HG03520 (cell line): ENCODE results near the gene TMEM236.

Experiments
- ATAC-seq: cut with Tn5 transposase; IDR thresholded peaks from one replicate; pipeline ENCODE4 v1.9.1; 2021; ENCODE audit warnings: mild to moderate bottlenecking, moderate library complexity; ENCODE audit not compliant: unreplicated experiment

Gene TMEM236

GRCh38 chr10:17785276-17785930 lies 33.4 kb downstream of the TMEM236 start:
- ATAC-seq, result no peak

DNA sequence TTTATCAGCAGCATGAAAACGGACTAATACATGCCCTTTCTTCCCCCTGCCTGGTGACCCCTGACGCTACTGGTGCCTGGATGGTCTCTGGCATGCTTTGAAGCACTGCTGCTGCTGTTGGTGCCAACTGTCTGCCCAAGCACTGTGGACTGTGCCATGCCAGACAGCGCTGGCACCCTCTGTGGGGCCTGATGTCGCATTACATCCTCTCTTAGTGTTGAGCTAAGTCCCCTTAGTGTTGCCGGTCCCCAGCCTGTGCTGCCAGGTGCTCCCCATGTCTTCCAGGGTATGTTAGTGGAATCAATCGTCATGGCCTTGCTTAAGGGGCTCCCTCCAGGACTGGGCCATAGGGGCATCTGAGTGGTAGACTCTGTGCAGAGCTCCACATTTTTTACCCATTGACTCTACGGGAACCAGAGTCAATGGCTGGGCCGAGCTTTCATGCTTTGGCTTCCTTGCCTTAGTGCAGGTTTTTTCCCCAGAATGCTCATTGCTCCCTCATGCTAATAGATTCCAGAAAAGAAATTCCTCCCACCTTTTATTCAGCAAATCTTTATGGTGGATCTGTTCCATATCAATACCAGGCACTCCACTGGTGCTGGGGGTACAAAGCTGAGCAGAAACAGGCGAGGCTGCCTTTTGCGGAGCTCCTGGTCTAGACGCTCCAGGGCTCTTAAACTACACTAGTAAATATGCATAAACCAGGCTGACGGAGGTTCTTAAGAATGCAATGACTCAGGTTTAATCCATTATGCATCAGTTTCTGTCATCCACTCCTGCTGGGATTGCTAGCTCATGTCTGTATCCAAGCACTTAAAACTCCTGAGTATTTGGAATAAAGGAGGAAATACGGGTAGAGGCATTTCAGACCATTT lies 35.3 kb downstream of the TMEM236 start:
- ATAC-seq, result no peak

GRCh38 chr10:17788646-17789045 lies 36.6 kb downstream of the TMEM236 start:
- no peak for ATAC-seq

DNA sequence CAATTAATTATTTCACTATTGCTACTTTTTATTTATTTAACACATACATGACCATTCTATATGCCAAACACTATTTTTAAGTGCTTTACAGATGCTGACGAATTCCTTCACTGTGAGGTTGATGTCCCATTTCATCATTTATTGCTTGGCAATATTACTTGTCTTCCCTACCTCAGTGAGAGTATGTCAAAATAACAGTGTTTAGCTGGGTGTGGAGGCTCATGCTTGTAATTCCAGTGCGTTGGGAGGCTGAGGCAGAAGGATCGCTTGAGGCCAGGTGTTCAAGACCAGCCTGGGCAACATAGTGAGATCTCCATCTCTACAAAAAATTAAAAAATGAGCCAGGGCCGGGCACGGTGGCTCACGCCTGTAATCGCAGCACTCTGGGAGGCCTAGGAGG lies 37.4 kb downstream of the TMEM236 start:
- no peak for ATAC-seq

- no peak for ATAC-seq
Observed at GRCh38 chr10:17790651-17791050, 38.6 kb downstream of the TMEM236 start.

DNA sequence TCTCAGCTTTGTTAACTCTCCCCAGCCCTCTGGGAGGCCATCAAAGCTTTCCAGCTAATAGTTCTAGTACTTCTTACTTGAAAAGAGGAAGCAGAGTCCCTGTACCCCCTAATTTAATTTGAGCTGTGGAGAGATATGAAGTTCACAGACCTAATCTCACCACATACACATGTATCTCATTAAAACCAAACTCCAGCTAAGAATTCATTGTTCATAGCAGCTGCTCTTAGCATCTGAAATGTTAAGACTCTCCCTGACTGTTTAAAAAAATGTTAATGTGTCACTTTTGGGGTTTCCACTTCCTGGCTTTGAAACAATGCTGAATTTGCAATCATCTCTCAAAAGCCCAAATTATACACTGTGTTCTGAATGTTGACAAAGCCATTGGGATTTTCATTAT lies 41.0 kb downstream of the TMEM236 start:
- no peak for ATAC-seq

DNA sequence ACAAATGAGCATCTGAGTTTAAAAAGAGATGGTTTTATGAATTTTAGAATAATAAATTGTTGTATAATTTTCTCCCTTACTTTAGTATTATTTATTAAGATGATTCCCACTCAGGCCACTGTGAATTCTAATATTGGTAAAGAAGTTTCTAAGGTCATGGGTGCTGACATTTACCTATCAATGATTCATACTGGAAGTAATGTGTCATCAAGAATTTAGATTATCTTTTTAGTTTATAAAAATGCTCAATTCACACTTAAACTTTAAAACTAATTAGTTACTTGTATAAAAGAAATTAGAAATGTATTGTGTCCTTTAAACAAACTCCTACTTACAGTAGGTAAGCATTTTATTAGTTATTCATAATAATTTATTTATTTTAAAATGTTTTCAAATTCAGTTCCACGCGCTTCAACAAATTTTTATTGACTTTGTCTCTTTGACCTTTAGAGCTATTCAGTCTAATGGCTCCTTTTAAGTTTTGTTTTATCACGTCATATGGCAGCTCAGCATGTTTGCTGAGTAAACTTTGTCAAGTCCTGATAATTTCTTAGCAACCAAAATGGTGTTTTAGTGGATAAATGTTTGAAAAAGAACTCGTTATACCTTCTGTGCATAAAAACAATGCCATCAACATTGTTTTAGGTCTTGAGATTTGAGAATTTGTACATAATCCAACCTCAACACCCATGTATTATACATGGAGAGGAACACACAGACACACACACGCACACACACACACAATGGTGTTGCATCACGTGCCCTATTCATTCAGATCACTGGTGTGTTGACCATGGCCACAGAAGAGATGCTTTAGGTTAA lies 42.0 kb downstream of the TMEM236 start:
- ATAC-seq, result no peak

GRCh38 chr10:17795083-17795482 lies 43.1 kb downstream of the TMEM236 start:
- no peak for ATAC-seq

GRCh38 chr10:17795813-17796594 lies 44.0 kb downstream of the TMEM236 start:
- no peak for ATAC-seq

DNA sequence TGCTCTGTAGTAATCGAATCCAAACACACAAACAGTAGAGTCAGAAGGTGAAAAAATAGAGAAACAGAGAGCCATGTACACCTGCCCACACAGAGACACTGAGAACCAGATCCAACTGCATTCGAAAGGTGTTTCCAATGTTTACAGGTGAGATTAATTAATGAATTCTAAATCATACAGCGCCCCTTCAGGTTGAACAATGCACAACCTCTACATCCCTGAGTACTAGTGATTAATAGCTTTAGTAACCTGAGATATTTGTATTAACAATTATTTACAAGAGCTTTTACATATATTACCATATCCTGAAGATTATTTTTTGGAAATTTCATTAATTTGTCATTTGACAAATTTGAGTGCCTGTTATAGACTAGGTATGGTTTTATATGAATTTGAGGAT lies 49.5 kb downstream of the TMEM236 start:
- ATAC-seq, result no peak

GRCh38 chr10:17802350-17802749 lies 50.3 kb downstream of the TMEM236 start:
- ATAC-seq, result no peak

DNA sequence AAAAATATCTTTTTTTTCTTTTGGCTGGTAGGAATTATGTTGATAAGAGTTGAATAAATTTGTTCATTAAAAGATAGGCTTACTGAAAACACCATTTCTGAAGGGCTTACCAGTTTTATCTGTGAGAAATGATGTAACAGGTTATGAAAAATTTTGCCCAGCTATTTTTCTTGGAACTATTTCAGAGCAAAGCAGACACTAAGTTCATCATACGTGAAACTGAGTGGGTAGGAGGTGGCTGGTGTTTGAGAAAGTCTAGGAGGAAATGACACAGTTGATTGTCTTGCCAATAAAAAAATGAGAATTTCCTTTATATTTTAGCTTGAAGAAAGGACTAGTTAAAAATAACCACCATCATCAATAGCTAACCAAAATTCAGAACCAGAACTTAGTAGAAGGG lies 51.0 kb downstream of the TMEM236 start:
- ATAC-seq, result no peak

DNA sequence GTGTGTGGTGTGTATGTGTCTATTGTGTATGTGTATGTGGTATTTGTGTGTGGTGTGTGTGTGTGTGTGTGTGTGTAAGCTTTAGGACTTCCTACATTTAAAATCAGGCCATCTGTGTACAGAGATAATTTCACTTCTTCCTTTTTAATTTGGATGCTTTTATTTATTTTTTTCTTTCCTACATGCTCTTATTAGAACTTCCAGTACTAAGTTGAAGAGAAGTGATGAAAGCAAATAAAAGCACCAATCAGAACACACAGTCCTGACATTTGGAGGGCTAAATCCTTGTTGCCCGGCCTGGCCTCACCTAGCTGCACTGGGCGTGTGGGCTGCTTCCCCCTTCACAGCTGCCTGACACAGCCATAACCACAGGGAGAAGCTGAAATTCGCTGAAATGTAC lies 53.3 kb downstream of the TMEM236 start:
- no peak for ATAC-seq

DNA sequence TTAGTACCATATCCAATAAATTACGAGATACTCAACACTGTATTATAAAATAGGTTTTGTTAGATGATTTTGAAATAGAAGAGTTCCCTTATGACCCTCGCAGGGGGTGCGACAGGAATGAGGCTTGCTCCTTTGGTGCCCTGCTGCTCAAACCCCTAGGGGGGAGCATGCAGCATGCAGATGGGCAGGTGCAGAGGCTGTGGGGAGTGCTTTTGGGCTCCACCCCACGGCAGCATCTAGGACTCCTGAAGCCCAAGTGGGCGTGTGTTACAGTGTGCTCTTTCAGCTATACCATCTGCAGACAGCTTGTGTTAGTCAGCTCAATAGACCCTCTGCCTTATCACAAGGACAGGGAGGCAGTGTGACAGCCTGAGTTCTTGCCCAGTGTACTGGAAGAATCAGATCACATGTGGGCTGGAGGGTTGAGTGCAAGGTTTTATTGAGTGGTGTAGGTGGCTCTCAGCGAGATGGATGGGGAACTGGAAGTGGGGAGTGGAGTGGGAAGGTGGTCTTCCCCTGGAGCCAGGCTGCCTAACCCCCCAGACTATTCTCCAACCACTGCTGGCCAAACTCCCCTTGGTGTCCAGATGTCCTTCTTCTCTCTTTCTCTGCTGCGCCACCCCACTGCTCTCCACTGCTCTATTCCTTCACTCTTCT lies 54.0 kb downstream of the TMEM236 start:
- peak; percentile 67 for ATAC-seq

DNA sequence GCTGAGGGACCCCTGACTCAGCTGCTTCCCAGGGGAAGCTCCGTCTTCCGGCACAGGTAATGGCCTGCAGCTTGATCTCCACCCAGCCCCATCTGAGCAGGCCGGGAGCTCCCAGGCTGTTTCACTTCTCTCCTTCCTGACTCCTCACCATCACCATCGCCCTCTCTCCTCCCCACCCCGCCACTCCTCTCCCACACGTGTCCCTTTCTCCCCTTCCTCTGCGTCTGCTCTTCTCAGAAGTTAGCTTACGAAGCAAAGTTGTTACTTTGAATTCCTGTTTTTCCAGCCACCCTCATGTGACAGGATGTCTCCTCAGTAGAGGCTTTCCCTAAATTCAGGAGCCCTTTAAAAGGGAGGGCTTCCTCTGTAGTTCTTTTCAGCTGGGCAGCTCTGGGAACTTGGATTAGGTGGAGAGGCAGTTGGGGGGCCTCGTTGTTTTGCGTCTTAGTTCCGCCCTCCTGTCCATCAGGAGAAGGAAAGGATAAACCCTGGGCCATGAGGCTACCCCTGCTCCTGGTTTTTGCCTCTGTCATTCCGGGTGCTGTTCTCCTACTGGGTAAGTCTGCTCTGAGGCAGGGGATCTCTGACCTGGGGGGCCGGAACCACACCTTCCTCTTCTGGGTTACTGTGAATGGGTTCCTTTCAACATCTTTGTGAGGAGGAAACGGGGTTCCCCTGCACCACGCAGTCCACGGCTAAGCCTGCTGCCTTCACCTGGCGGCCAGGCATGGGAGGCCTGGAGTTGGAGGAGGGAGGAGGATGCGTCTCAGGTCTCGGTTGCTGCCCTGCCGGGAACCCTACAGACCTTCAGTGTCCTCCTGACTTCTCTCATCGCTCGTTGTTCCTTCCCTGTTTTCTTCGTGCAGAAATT lies 57.2 kb downstream of the TMEM236 start, which contains the start of gene MRC1:
Gene MRC1 (plus strand): TSS at position 378 of the 871 bp plus-strand sequence. CDS start 118 bp downstream, at position 496.
- no peak for ATAC-seq

GRCh38 chr10:17811146-17811865 lies 59.3 kb downstream of the TMEM236 start:
- no peak for ATAC-seq

DNA sequence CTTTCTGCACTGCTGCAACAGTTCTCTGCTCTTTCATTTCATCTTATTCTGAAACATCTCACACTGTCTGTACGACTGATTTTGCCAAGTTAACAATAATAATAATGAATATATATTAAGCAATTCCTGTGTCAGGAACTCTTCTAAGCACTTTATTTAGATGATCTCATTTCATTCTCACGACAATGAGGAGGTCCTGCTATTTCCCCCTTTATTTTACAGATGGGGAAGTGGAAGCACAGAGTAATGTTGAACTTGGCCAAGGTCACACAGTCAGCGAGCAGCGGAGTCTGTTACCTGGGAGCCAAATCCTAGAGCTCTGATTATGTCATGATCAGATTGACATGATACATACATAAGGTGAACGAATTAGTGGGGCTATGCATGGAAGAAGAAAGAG lies 63.0 kb downstream of the TMEM236 start:
- ATAC-seq, result no peak

DNA sequence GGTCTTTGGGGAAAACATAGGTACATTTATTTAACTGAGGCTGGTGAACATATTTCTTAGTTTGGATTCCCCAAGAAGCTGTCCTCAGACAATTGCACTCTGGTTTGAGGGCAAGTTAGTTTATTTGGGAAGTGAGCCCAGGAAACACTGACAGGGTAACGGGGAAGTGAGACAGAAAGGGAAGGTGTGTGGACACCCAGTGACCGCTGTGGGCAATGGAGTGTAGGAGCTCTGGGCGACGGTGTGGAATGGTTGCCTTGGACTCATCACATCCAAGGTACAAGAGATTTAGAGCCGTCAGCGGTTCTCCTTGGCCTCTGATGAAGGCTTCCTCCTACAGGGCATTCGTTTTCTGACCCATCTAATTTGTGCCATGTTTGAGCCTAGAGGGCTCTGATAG lies 64.2 kb downstream of the TMEM236 start:
- no peak for ATAC-seq
